ENCODE data around the gene TACSTD2.
"Not testable (repeated sequence)": the region's sequence is repeated elsewhere in the genome, so short reads cannot be mapped to it uniquely, and the experiment has no call there.

Gene TACSTD2

GRCh38 chr1:58597076-58597475 is 20.0 kb upstream of the TACSTD2 start:
- Mint-ChIP-seq H3K9me3 (peaks cover 0 to 18% of the 10 kb centered on the region in 2 donors), H3K4me3 (no peak overlapping the region), H3K27ac (no peak overlapping the region), H3K4me1 (peaks cover 8% of the 10 kb centered on the region), H3K27me3 (peaks cover 69% of the 10 kb centered on the region)
- ATAC-seq (no peak), DNase-seq (no peak)

- Mint-ChIP-seq H3K27me3 (peaks cover 69% of the 10 kb centered on the region), H3K9me3 (peaks cover 0 to 15% of the 10 kb centered on the region in 2 donors), H3K27ac (no peak overlapping the region), H3K4me3 (no peak overlapping the region), H3K4me1 (peaks cover 8% of the 10 kb centered on the region)
- ATAC-seq (no peak), DNase-seq (no peak)
Observed at GRCh38 chr1:58596631-58597052, 19.6 kb upstream of the TACSTD2 start.

GRCh38 chr1:58594546-58594945 is 17.5 kb upstream of the TACSTD2 start:
- no peak overlapping the region for H3K27ac Mint-ChIP-seq
- H3K9me3 Mint-ChIP-seq, result no peaks in the 10 kb centered on the region
- H3K4me1 Mint-ChIP-seq, result peaks cover 8% of the 10 kb centered on the region
- no peak for DNase-seq
- peaks cover 63% of the 10 kb centered on the region for H3K27me3 Mint-ChIP-seq
- ATAC-seq, result no peak
- H3K4me3 Mint-ChIP-seq, result no peak overlapping the region

- H3K4me1 Mint-ChIP-seq, result peaks cover under 1% of the 10 kb centered on the region
- H3K27ac Mint-ChIP-seq, result no peak overlapping the region
- H3K9me3 Mint-ChIP-seq, result no peaks in the 10 kb centered on the region
- ATAC-seq (no peak), DNase-seq (no peak)
- no peak overlapping the region for H3K4me3 Mint-ChIP-seq
- H3K27me3 Mint-ChIP-seq, result peaks cover 58% of the 10 kb centered on the region
Observed at GRCh38 chr1:58592522-58593134, 15.6 kb upstream of the TACSTD2 start.

GRCh38 chr1:58591806-58592205 is 14.8 kb upstream of the TACSTD2 start:
- Mint-ChIP-seq H3K9me3 (no peaks in the 10 kb centered on the region), H3K4me3 (no peak overlapping the region), H3K4me1 (no peaks in the 10 kb centered on the region), H3K27me3 (peaks cover 54% of the 10 kb centered on the region), H3K27ac (no peak overlapping the region)
- no peak for DNase-seq
- no peak for ATAC-seq

DNA sequence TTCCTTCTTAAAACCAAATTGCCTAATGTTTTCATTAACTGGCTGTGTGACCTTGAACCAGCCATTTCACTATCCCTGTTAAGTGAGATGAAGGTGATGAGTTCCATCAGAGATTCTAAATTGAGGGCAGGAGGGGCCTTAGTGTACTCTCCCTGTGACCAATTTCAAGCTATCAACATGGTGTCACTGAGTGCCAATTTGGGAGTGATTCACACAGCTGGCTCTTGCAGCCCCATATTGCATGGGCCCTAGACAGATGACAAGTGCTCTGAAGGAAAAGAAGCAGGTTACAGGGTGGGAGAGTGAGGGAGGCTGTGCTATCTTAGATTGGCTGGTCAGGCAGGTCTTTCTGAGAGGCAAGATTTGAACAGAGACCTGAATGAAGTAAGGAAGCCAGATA is 13.0 kb upstream of the TACSTD2 start:
- DNase-seq (no peak), ATAC-seq (no peak)
- H3K4me1 Mint-ChIP-seq, result peaks cover 8% of the 10 kb centered on the region
- H3K4me3 Mint-ChIP-seq, result no peak overlapping the region
- H3K27ac Mint-ChIP-seq, result no peak overlapping the region
- H3K9me3 Mint-ChIP-seq, result no peaks in the 10 kb centered on the region
- H3K27me3 Mint-ChIP-seq, result peaks cover 66% of the 10 kb centered on the region

DNA sequence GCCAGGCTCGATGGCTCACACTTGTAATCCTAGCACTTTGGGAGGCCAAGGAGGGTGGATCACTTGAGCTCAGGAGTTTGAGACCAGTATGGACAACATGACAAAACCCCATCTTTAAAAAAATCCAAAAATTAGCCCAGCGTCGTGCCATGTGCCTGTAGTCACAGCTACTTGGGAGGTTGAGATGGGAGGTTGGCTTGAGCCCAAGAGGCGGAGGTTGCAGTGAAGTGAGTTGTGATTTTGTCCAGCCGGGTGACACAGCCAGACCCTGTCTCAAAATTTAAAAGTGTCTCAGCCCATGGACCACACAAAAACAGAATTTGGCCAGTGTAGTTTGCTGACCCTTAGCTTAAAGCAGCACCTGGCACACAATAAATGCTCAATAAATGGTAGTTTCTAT is 11.3 kb upstream of the TACSTD2 start:
- Mint-ChIP-seq H3K4me3 (no peak overlapping the region), H3K27ac (no peak overlapping the region), H3K27me3 (peaks cover 73% of the 10 kb centered on the region), H3K9me3 (no peaks in the 10 kb centered on the region), H3K4me1 (peaks cover 22% of the 10 kb centered on the region)
- no peak for DNase-seq
- ATAC-seq, result no peak

DNA sequence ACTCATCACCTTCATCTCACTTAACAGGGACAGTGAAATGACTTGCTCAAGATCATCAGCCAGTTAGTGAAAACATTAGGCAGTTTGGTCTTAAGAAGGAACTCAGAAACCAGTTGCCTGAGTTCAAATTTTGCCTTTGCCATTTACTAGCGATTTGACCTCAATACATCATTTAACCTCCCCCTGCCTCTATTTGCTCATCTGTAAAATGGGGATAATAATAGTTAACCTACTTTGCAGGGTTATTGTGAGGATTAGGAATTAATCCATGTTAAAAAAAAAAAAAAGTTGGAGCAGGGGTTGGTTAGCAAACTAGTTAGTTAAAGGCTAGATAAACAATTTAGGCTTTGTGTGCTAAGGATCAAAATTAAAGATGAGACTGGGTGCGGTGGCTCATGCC is 10.6 kb upstream of the TACSTD2 start:
- H3K27ac Mint-ChIP-seq, result no peak overlapping the region
- peaks cover 65% of the 10 kb centered on the region for H3K27me3 Mint-ChIP-seq
- no peaks in the 10 kb centered on the region for H3K9me3 Mint-ChIP-seq
- H3K4me3 Mint-ChIP-seq, result no peak overlapping the region
- no peak for DNase-seq
- H3K4me1 Mint-ChIP-seq, result peaks cover 22% of the 10 kb centered on the region
- no peak for ATAC-seq

DNA sequence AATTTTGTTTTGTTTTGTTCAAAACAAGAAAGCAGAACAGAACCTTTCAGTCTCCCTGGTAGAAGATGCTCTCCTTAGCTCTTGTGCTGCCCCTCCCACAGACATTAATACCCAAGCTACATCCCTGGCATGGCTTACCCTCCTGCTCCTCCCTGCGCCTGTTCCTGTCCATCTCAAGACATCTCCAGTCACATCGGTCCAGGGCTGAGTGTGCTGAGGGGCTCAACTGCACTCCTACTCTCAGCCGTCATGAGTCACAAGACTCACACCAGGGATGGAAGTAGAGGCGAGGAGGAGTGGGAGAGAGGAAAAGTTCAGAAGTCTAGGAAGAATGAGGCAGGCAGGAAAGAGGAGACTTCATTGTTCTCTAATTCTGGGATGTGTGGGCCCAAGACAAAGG is 9.2 kb upstream of the TACSTD2 start:
- no peak for ATAC-seq
- DNase-seq, result no peak
- peaks cover 56% of the 10 kb centered on the region for H3K27me3 Mint-ChIP-seq
- H3K27ac Mint-ChIP-seq, result no peak overlapping the region
- peaks cover 22% of the 10 kb centered on the region for H3K4me1 Mint-ChIP-seq
- no peaks in the 10 kb centered on the region for H3K9me3 Mint-ChIP-seq
- no peak overlapping the region for H3K4me3 Mint-ChIP-seq

DNA sequence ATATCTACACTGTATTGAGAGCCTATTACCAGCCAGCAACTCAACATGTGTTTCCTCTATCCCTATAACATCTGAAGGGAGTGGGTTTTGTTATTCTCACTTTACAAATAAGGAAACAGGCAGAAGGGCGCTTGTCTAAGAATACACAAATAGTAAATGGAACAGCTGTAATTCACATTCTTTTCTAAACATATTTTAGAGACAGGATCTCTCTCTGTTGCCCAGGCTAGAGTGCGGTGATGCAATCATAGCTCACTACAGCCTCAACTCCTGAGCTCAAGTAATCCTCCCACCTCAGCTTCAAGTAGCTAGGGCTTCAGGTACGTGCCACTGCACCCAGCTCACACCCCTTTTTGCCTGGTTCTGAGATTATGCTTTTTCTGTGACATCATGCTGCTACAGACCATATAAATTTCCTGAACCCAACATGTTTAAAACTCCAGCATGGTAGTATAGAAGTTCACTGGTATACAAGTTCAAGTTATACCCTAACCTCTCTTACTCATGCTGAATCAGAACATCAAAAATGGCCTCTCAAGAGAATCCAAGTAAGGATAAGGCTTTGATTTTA is 8.6 kb upstream of the TACSTD2 start:
- no peaks in the 10 kb centered on the region for H3K9me3 Mint-ChIP-seq
- DNase-seq (no peak), ATAC-seq (no peak)
- peaks cover 53% of the 10 kb centered on the region for H3K27me3 Mint-ChIP-seq
- peaks cover 22% of the 10 kb centered on the region for H3K4me1 Mint-ChIP-seq
- H3K4me3 Mint-ChIP-seq, result no peak overlapping the region
- H3K27ac Mint-ChIP-seq, result no peak overlapping the region

- ATAC-seq (no peak), DNase-seq (no peak)
- peaks cover 22% of the 10 kb centered on the region for H3K4me1 Mint-ChIP-seq
- no peaks in the 10 kb centered on the region for H3K9me3 Mint-ChIP-seq
- peak overlapping the region in 1 of 2 donors; percentile 52 for H3K27ac Mint-ChIP-seq
- H3K27me3 Mint-ChIP-seq, result peaks cover 50% of the 10 kb centered on the region
- no peak overlapping the region for H3K4me3 Mint-ChIP-seq
Observed at GRCh38 chr1:58585166-58585565, 8.1 kb upstream of the TACSTD2 start.

DNA sequence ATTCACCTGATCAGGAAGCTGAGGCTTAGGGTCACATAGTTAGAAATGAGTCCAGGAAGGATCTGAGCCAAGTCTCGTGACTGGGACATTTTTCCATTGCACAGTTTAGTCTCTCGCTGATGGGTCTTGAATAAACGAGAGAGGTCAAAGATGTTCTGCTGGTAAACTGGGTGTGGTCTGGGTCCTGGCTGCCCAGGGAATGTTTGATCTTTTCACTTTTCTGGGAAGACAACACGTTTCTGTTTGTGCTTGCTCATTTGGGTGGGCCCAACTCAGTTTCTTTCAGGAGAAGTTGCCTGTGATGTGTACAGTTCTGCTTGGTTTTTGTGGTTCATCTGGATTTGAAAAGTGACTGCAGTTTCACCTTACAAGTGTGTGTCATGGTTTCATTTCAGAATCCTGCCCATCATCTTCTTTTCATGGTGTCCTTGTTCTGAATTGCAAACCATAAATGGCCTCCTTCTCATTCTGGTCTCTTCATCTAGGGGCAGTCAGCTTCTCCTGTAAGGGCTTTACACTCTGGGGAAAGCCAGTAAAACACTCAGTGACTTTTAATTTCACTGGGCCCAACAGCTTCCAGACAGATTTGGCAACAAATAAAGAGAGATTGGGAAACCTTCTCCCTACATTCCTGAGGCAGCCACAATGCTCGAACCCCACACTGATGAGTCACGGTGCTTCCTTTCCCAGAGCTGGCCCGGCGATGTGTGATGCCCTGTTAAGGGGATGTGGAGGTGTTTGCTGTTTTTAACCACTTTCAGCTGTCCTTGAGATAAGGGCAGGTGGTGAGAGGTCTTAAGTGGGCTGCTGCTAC is 7.2 kb upstream of the TACSTD2 start:
- no peak for DNase-seq
- no peak overlapping the region for H3K27ac Mint-ChIP-seq
- peak overlapping the region; percentile 1 to 2 for H3K4me3 Mint-ChIP-seq
- H3K4me1 Mint-ChIP-seq, result peaks cover 22% of the 10 kb centered on the region
- no peaks in the 10 kb centered on the region for H3K9me3 Mint-ChIP-seq
- peaks cover 51% of the 10 kb centered on the region for H3K27me3 Mint-ChIP-seq
- peak; percentile 89 for ATAC-seq

GRCh38 chr1:58583496-58583895 is 6.4 kb upstream of the TACSTD2 start:
- H3K9me3 Mint-ChIP-seq, result no peaks in the 10 kb centered on the region
- H3K4me1 Mint-ChIP-seq, result peaks cover 22% of the 10 kb centered on the region
- ATAC-seq (no peak), DNase-seq (no peak)
- no peak overlapping the region for H3K27ac Mint-ChIP-seq
- no peak overlapping the region for H3K4me3 Mint-ChIP-seq
- peaks cover 50% of the 10 kb centered on the region for H3K27me3 Mint-ChIP-seq

- not testable (repeated sequence) for H3K9me3 Mint-ChIP-seq, ATAC-seq, H3K27ac Mint-ChIP-seq, DNase-seq, H3K4me3 Mint-ChIP-seq
- peaks cover 62% of the 10 kb centered on the region for H3K27me3 Mint-ChIP-seq
- peaks cover 35% of the 10 kb centered on the region for H3K4me1 Mint-ChIP-seq
Observed at GRCh38 chr1:58582143-58582542, 5.1 kb upstream of the TACSTD2 start.

DNA sequence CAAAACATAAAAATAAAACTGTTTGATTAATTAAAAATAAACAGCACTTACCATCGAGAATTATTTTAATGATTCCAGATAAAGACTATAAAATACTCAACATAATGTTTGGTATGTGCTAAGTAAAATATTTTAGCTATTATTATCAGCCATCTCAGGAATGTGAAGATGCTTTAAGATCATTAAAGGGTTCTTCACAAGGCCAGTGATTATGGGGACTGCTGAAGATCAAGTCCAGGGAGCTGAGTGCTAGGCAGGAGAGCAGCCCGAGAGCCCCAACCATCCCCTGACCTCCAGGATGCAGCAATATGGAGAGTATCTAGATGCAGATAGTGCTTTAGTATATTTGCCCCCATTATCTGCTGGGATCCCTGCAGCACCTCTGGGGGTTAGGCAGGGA is 4.6 kb upstream of the TACSTD2 start:
- Mint-ChIP-seq H3K4me1 (peaks cover 36% of the 10 kb centered on the region), H3K27me3 (peaks cover 61% of the 10 kb centered on the region), H3K27ac (no peak overlapping the region), H3K9me3 (no peaks in the 10 kb centered on the region), H3K4me3 (no peak overlapping the region)
- DNase-seq (no peak), ATAC-seq (no peak)

GRCh38 chr1:58580186-58580585 is 3.1 kb upstream of the TACSTD2 start:
- no peaks in the 10 kb centered on the region for H3K9me3 Mint-ChIP-seq
- peaks cover 61% of the 10 kb centered on the region for H3K27me3 Mint-ChIP-seq
- no peak for DNase-seq
- no peak overlapping the region for H3K27ac Mint-ChIP-seq
- H3K4me1 Mint-ChIP-seq, result peaks cover 43% of the 10 kb centered on the region
- no peak overlapping the region for H3K4me3 Mint-ChIP-seq
- no peak for ATAC-seq
